HepG2 (cell line): Measurements from ENCODE around the gene SLBP. TPM values are rescaled to one million over a fixed set of nuclear protein-coding genes. Genes with fewer than 3 reads are reported as not detected.

Experiments used
- ARNTL ChIP-seq: sonication (generic); formaldehyde crosslinking; IDR thresholded peaks from 2 replicates; pipeline ENCODE4 v1.4.0; 2020; ENCODE audit warnings: mild to moderate bottlenecking, missing genetic modification reagents
- DMTF1 ChIP-seq: sonication (generic); formaldehyde crosslinking; IDR thresholded peaks from 2 replicates; pipeline ENCODE4 v1.4.0; 2020; ENCODE audit warnings: mild to moderate bottlenecking, missing genetic modification reagents
- GTF3A ChIP-seq: sonication (generic); formaldehyde crosslinking; conservative IDR thresholded peaks from 2 replicates; pipeline ENCODE4 v1.4.0; 2020; ENCODE audit warnings: mild to moderate bottlenecking, missing genetic modification reagents
- HCFC1 ChIP-seq: fragments of 150-350 bp; IDR thresholded peaks from 2 replicates; pipeline ENCODE4 v1.6.1; 2014; ENCODE audit warnings: low read depth, low read length
- HDAC6 ChIP-seq: fragments of 200-600 bp; sonication (generic); IDR thresholded peaks from 2 replicates; pipeline ENCODE4 v1.7.0; 2017; ENCODE audit warnings: mild to moderate bottlenecking, antibody characterized with exemption, low read length, low read depth
- MZF1 ChIP-seq: sonication (generic); formaldehyde crosslinking; IDR thresholded peaks from 2 replicates; pipeline ENCODE4 v1.8.1; 2023; ENCODE audit warnings: mild to moderate bottlenecking, missing genetic modification reagents, borderline replicate concordance
- NAIF1 ChIP-seq: sonication (generic); formaldehyde crosslinking; IDR thresholded peaks from 2 replicates; pipeline ENCODE4 v1.5.0; 2020; ENCODE audit warnings: mild to moderate bottlenecking, missing genetic modification reagents, borderline replicate concordance
- SOX5 ChIP-seq: IDR thresholded peaks from 2 replicates; pipeline ENCODE4 v1.6.1; 2016; ENCODE audit warnings: borderline replicate concordance
- ZBTB46 ChIP-seq: sonication (generic); formaldehyde crosslinking; IDR thresholded peaks from 2 replicates; pipeline ENCODE4 v1.4.0; 2020; ENCODE audit warnings: mild to moderate bottlenecking, missing genetic modification reagents, borderline replicate concordance
- ZBTB8A ChIP-seq: sonication (generic); formaldehyde crosslinking; IDR thresholded peaks from 2 replicates; pipeline ENCODE4 v1.4.0; 2020; ENCODE audit warnings: mild to moderate bottlenecking, low read depth, missing genetic modification reagents, borderline replicate concordance
- ZFP82 ChIP-seq: sonication (generic); formaldehyde crosslinking; IDR thresholded peaks from 2 replicates; pipeline ENCODE4 v1.5.1; 2020; ENCODE audit warnings: mild to moderate bottlenecking, missing genetic modification reagents, borderline replicate concordance
- ZNF230 ChIP-seq: sonication (generic); formaldehyde crosslinking; IDR thresholded peaks from 2 replicates; pipeline ENCODE4 v1.4.0; 2020; ENCODE audit warnings: mild to moderate bottlenecking, missing genetic modification reagents
- ZNF24 ChIP-seq: fragments of 450-650 bp; IDR thresholded peaks from 2 replicates; pipeline ENCODE4 v1.6.1; 2017; ENCODE audit warnings: antibody characterized with exemption, mild to moderate bottlenecking
- ZNF512 ChIP-seq: sonication (generic); formaldehyde crosslinking; IDR thresholded peaks from 2 replicates; pipeline ENCODE4 v1.4.0; 2020; ENCODE audit warnings: mild to moderate bottlenecking, missing genetic modification reagents
- ZNF530 ChIP-seq: sonication (generic); formaldehyde crosslinking; IDR thresholded peaks from 2 replicates; pipeline ENCODE4 v1.5.0; 2020; ENCODE audit warnings: low read depth, mild to moderate bottlenecking, missing genetic modification reagents
- ZNF772 ChIP-seq: sonication (generic); formaldehyde crosslinking; IDR thresholded peaks from 2 replicates; pipeline ENCODE4 v1.5.0; 2020; ENCODE audit warnings: mild to moderate bottlenecking, missing genetic modification reagents
- ZNF776 ChIP-seq: sonication (generic); formaldehyde crosslinking; IDR thresholded peaks from 2 replicates; pipeline ENCODE4 v1.4.0; 2020; ENCODE audit warnings: mild to moderate bottlenecking, missing genetic modification reagents
- polyA plus RNA-seq, 8 experiments: library from polyadenylated mRNA; depleted of rRNA in 3 of 8; stranded (reverse) in 7 of 8; unstranded in 1 of 8; fragments of >200 nt; fragmentation: Illumina TruSeq in 4 of 8; extraction: Trizol in 4 of 8; gene quantifications; 2 replicates each; pipeline versions ENCODE4 v1.2.1 to v1.2.3, GENCODE V29; 2011 to 2016; ENCODE audit warnings: low read depth in 4 of 8, missing spikeins in 1 of 8, mixed read lengths in 1 of 8; ENCODE audit not compliant: insufficient read depth in 1 of 8
- total RNA-seq, 5 experiments: library from RNA; depleted of rRNA; stranded (reverse); fragments of >200 nt; fragmentation: Illumina TruSeq; extraction: Trizol; gene quantifications; 2 replicates each; pipeline ENCODE4 v1.2.3, GENCODE V29; 2016; ENCODE audit warnings: low read depth in 1 of 5
- TF ChIP-seq, protein P1 (sequence below): sonication (generic); formaldehyde crosslinking; IDR thresholded peaks from 2 replicates; pipeline ENCODE4 v1.5.0; 2020; ENCODE audit warnings: mild to moderate bottlenecking, missing genetic modification reagents
- TF ChIP-seq, protein P2 (sequence below): sonication (generic); formaldehyde crosslinking; IDR thresholded peaks from 2 replicates; pipeline ENCODE4 v1.5.0; 2020; ENCODE audit warnings: missing genetic modification reagents

Gene SLBP
- total and polyA plus RNA-seq, 2 of the 13 experiments (the other 11 are each of a cell fraction or from before 2014, with no cell fraction given): 43.9 to 104 TPM

- no peak for TF ChIP-seq ZBTB46 (CRISPR knock-in tag)
- TF ChIP-seq ZNF530 (CRISPR knock-in tag): no peak
- TF ChIP-seq ZBTB8A: no peak
- peak; percentile 45 for TF ChIP-seq ZNF230
- TF ChIP-seq, protein P1, sequence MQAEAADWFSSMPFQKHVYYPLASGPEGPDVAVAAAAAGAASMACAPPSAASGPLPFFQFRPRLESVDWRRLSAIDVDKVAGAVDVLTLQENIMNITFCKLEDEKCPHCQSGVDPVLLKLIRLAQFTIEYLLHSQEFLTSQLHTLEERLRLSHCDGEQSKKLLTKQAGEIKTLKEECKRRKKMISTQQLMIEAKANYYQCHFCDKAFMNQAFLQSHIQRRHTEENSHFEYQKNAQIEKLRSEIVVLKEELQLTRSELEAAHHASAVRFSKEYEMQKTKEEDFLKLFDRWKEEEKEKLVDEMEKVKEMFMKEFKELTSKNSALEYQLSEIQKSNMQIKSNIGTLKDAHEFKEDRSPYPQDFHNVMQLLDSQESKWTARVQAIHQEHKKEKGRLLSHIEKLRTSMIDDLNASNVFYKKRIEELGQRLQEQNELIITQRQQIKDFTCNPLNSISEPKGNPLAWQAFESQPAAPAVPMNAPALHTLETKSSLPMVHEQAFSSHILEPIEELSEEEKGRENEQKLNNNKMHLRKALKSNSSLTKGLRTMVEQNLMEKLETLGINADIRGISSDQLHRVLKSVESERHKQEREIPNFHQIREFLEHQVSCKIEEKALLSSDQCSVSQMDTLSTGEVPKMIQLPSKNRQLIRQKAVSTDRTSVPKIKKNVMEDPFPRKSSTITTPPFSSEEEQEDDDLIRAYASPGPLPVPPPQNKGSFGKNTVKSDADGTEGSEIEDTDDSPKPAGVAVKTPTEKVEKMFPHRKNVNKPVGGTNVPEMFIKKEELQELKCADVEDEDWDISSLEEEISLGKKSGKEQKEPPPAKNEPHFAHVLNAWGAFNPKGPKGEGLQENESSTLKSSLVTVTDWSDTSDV: no peak
- no peak for TF ChIP-seq ZNF512 (CRISPR knock-in tag)
- TF ChIP-seq SOX5 (CRISPR knock-in tag): peak; percentile 24; the same call in 1 of the 2 replicates
- TF ChIP-seq GTF3A (CRISPR knock-in tag): peak; percentile 76; the same call in 1 of the 2 replicates
- TF ChIP-seq HDAC6: no peak
- TF ChIP-seq ZFP82 (CRISPR knock-in tag): peak; percentile 80; the same call in 1 of the 2 replicates
- peak; percentile 94 for TF ChIP-seq ZNF772
- peak; percentile 77 for TF ChIP-seq ZNF776 (CRISPR knock-in tag)
- no peak for TF ChIP-seq HCFC1
- TF ChIP-seq NAIF1 (CRISPR knock-in tag): no peak; the same call in 1 of the 2 replicates
- no peak for TF ChIP-seq ZNF24
- 0 out of 2 replicates have a peak, but pooled peaks have one; percentile 57 for TF ChIP-seq DMTF1 (CRISPR knock-in tag)
- no peak for TF ChIP-seq MZF1 (CRISPR knock-in tag)
- TF ChIP-seq ARNTL (CRISPR knock-in tag): peak; percentile 46; the same call in 1 of the 2 replicates
- TF ChIP-seq, protein P2, sequence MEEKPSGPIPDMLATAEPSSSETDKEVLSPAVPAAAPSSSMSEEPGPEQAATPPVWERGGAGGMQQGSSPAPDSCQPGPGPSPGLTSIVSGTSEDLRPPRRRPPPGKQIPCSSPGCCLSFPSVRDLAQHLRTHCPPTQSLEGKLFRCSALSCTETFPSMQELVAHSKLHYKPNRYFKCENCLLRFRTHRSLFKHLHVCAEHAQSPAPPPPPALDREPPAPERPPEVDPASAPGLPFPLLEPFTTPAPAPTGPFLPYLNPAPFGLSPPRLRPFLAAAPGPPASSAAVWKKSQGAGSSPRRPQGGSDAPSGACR (CRISPR knock-in tag): no peak
These were observed 34.9 kb upstream of the SLBP start (continued) for GRCh38 chr4:1746919-1747602.
